Measurements from ENCODE around the gene ZNF470. TPM values are rescaled to one million over a fixed set of nuclear protein-coding genes. Genes with fewer than 3 reads are reported as not detected.

Gene ZNF470
- total RNA-seq, 1 donor from 2014 or later, result 3.4 TPM

DNA sequence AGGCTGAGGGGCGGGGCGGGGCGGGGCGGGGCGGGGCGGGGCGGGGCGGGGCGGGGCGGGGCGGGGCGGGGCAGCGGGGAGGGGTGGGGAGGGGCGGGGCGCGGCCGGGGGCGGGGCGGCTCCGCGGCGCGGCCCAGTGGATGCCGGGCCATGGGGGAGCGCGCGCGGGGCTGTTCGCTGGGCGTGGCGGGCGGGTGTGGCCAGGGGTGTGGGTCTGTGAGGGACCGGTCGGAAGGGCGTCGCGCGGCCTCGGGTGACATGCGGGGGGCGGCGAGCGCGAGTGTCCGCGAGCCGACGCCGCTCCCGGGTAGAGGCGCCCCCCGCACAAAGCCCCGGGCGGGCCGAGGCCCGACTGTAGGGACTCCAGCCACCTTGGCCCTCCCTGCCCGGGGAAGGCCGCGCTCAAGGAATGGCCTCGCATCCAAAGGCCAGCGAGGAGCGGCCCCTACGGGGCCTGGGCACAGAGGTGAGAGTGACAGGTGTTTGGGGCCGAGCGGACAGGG is 28.5 kb upstream of the ZNF470 start, which contains the start of gene ZFP28:
Gene ZFP28, plus strand, starts transcription at position 188 of the 503 bp plus-strand sequence. Its CDS starts 71 bp downstream, at position 259.
- H3K27me3 Mint-ChIP-seq (ENCODE audit: unreplicated experiment), result no peaks in the 10 kb centered on the region
- H3K36me3 Mint-ChIP-seq (ENCODE audit: unreplicated experiment), result peaks cover 34% of the 10 kb centered on the region
- H3K9me3 Mint-ChIP-seq (ENCODE audit: unreplicated experiment), result peaks cover 42% of the 10 kb centered on the region
- H3K4me1 Mint-ChIP-seq (ENCODE audit: unreplicated experiment), result peaks cover 20% of the 10 kb centered on the region
- TF ChIP-seq, protein P1, sequence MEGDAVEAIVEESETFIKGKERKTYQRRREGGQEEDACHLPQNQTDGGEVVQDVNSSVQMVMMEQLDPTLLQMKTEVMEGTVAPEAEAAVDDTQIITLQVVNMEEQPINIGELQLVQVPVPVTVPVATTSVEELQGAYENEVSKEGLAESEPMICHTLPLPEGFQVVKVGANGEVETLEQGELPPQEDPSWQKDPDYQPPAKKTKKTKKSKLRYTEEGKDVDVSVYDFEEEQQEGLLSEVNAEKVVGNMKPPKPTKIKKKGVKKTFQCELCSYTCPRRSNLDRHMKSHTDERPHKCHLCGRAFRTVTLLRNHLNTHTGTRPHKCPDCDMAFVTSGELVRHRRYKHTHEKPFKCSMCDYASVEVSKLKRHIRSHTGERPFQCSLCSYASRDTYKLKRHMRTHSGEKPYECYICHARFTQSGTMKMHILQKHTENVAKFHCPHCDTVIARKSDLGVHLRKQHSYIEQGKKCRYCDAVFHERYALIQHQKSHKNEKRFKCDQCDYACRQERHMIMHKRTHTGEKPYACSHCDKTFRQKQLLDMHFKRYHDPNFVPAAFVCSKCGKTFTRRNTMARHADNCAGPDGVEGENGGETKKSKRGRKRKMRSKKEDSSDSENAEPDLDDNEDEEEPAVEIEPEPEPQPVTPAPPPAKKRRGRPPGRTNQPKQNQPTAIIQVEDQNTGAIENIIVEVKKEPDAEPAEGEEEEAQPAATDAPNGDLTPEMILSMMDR (IDR thresholded peaks at IDR 0.05), result no peak
- DNase-seq (ENCODE audit: extremely low spot score, unreplicated experiment), result peak; percentile 87
- H3K4me3 Mint-ChIP-seq (ENCODE audit: unreplicated experiment), result peak within 1 kb of the TSS; percentile 87
- peak within 1 kb of the TSS; percentile 96 for H3K27ac Mint-ChIP-seq (ENCODE audit: unreplicated experiment)

DNA sequence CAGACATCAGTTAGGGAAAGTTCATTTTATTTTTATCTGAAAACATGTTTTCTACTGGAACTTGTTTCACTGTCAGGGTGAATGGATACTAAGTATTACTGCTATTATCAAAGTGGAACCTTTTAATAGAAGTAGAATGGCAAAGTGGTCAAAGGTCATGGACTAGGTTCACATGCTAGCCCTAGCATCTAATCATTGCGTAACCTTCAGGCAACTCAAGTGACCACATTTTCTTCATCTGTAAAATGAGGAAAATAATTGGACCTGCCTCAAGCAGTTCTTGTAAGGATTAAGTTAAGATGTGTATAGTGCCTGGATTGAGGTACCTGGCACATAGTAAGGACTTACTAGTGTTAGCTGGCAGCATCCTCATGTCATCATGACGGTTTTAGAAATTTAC is 23.5 kb upstream of the ZNF470 start:
- peaks cover 12% of the 10 kb centered on the region for H3K4me1 Mint-ChIP-seq (ENCODE audit: unreplicated experiment)
- TF ChIP-seq, protein P1 (IDR thresholded peaks at IDR 0.05), result no peak
- no peak overlapping the region for H3K4me3 Mint-ChIP-seq (ENCODE audit: unreplicated experiment)
- no peak for DNase-seq (ENCODE audit: extremely low spot score, unreplicated experiment)
- H3K27ac Mint-ChIP-seq (ENCODE audit: unreplicated experiment), result no peak overlapping the region
- H3K36me3 Mint-ChIP-seq (ENCODE audit: unreplicated experiment), result peaks cover 69% of the 10 kb centered on the region
- H3K27me3 Mint-ChIP-seq (ENCODE audit: unreplicated experiment), result no peaks in the 10 kb centered on the region
- peaks cover 47% of the 10 kb centered on the region for H3K9me3 Mint-ChIP-seq (ENCODE audit: unreplicated experiment)

DNA sequence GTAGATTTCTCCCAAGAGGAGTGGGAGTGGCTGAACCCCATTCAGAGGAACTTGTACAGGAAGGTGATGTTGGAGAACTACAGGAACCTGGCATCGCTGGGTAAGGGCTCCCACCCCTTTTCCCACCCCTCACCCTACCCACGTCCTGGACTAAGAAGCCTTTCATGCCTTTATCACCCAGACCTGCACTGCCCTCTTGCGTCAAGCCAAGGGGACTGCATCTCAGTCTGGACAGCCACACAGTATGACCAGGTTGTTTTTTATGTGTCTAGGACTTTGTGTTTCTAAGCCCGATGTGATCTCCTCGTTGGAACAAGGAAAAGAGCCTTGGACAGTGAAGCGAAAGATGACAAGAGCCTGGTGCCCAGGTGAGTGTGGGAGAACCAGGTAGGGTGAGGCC is 19.7 kb upstream of the ZNF470 start:
- peaks cover 77% of the 10 kb centered on the region for H3K36me3 Mint-ChIP-seq (ENCODE audit: unreplicated experiment)

DNA sequence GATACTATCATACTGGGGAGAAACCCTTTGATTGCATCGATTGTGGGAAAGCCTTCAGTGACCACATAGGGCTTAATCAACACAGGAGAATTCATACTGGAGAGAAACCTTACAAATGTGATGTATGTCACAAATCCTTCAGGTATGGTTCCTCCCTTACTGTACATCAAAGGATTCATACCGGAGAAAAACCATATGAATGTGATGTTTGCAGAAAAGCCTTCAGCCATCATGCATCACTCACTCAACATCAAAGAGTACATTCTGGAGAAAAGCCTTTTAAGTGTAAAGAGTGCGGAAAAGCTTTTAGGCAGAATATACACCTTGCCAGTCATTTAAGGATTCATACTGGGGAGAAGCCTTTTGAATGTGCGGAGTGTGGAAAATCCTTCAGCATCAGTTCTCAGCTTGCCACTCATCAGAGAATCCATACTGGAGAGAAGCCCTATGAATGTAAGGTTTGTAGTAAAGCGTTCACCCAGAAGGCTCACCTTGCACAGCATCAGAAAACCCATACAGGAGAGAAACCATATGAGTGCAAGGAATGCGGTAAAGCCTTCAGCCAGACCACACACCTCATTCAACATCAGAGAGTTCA is 12.9 kb upstream of the ZNF470 start:
- no peak overlapping the region for H3K4me3 Mint-ChIP-seq (ENCODE audit: unreplicated experiment)
- H3K36me3 Mint-ChIP-seq (ENCODE audit: unreplicated experiment), result peaks cover 71% of the 10 kb centered on the region
- H3K9me3 Mint-ChIP-seq (ENCODE audit: unreplicated experiment), result peaks cover 51% of the 10 kb centered on the region
- TF ChIP-seq, protein P1 (IDR thresholded peaks at IDR 0.05), result no peak
- H3K4me1 Mint-ChIP-seq (ENCODE audit: unreplicated experiment), result no peaks in the 10 kb centered on the region
- no peak for DNase-seq (ENCODE audit: extremely low spot score, unreplicated experiment)
- no peaks in the 10 kb centered on the region for H3K27me3 Mint-ChIP-seq (ENCODE audit: unreplicated experiment)
- H3K27ac Mint-ChIP-seq (ENCODE audit: unreplicated experiment), result no peak overlapping the region

More for the DNA sequence above, 19.7 kb upstream of the ZNF470 start:
- no peak overlapping the region for H3K27ac Mint-ChIP-seq (ENCODE audit: unreplicated experiment)
- no peak for DNase-seq (ENCODE audit: extremely low spot score, unreplicated experiment)
- TF ChIP-seq, protein P1 (IDR thresholded peaks at IDR 0.05), result no peak
- no peaks in the 10 kb centered on the region for H3K27me3 Mint-ChIP-seq (ENCODE audit: unreplicated experiment)
- H3K4me3 Mint-ChIP-seq (ENCODE audit: unreplicated experiment), result no peak overlapping the region
- peaks cover 51% of the 10 kb centered on the region for H3K9me3 Mint-ChIP-seq (ENCODE audit: unreplicated experiment)
- H3K4me1 Mint-ChIP-seq (ENCODE audit: unreplicated experiment), result peaks cover 1% of the 10 kb centered on the region

DNA sequence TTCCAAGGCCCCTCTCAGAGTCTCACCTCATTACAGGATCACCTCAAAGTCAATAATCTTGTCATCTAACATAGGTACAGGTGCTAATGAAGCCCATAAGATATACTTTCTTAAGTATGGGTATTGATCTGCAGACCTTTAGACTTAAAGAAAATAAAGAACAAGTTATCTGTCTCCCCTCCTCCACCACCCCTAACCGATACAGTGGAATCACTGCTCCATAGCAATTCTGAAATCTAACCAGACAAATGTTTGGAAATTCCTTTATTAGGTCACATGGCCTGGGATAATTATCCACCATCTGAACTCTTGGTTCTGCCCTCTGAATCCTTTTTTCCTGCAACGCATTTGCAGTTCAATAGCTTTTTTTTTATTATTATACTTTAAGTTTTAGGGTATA is 4.5 kb upstream of the ZNF470 start:
- H3K36me3 Mint-ChIP-seq (ENCODE audit: unreplicated experiment), result peaks cover 34% of the 10 kb centered on the region

More for the DNA sequence above, 4.5 kb upstream of the ZNF470 start:
- no peak overlapping the region for H3K4me3 Mint-ChIP-seq (ENCODE audit: unreplicated experiment)
- H3K27me3 Mint-ChIP-seq (ENCODE audit: unreplicated experiment), result no peaks in the 10 kb centered on the region
- TF ChIP-seq, protein P1 (IDR thresholded peaks at IDR 0.05), result no peak
- peaks cover 57% of the 10 kb centered on the region for H3K9me3 Mint-ChIP-seq (ENCODE audit: unreplicated experiment)
- peaks cover 8% of the 10 kb centered on the region for H3K4me1 Mint-ChIP-seq (ENCODE audit: unreplicated experiment)
- DNase-seq (ENCODE audit: extremely low spot score, unreplicated experiment), result no peak
- H3K27ac Mint-ChIP-seq (ENCODE audit: unreplicated experiment), result no peak overlapping the region
